Stimulated activated CD4-positive, alpha-beta T cell treated with anti-CD3 and anti-CD28 coated beads, Interleukin-1b, Interleukin-23, amount 100 ng/mL, for 1 hour (primary cell): ENCODE measurements around the gene ACE2.

Experiments used
- DNase-seq, 2 donors: peaks; one replicate each; pipeline ENCODE4 v3.0.0-alpha.2; 2020; ENCODE audit warnings: low read depth in 2 of 2

ACE2 gene

GRCh38 chrX:15576019-15576418 is 24.7 kb downstream of the ACE2 start:
- no peak for DNase-seq

DNA sequence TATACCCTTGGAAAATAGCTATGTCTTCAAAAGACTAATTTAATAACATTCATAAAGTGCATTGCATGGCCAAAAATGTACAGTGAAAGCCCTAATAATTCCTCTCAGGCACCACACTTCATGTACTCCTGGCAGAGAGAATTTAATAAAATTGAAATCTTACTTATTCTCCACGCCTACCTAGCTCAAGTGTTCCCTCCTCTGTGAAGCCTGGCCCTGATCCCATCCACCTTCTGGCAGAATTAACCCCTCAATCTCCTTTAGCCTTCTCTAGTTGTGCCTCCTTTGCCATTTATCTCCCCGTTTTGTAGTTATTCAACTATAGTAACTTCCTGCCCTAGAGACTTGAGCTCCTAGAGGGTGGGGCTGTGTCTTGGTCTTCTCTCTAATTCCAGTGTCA is 26.7 kb downstream of the ACE2 start:
- no peak for DNase-seq

DNA sequence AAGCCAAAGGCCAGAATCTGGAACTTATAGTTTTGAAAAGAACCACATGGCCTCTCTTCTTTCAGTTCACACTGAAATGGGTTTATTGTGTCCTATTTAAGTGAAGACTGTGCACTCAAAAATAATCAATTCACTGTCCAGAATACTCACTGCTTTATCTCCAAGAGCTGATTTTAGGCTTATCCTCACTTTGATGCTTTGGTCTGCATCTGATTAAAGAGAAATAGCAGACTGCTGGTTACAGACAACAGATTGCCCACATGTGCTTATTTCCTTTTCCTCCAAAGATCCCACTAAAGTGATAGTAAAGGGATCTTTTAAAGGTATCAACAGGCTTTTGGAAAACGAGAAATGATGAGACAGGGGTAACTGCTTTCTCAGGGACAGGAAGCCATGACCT is 30.6 kb downstream of the ACE2 start:
- no peak for DNase-seq

GRCh38 chrX:15567886-15568616 is 32.7 kb downstream of the ACE2 start:
- no peak for DNase-seq

GRCh38 chrX:15567267-15567666 is 33.5 kb downstream of the ACE2 start:
- no peak for DNase-seq

GRCh38 chrX:15566244-15566643 is 34.5 kb downstream of the ACE2 start:
- no peak for DNase-seq

GRCh38 chrX:15564981-15565579 is 35.7 kb downstream of the ACE2 start:
- no peak for DNase-seq

GRCh38 chrX:15563056-15563455 is 37.7 kb downstream of the ACE2 start:
- no peak for DNase-seq

DNA sequence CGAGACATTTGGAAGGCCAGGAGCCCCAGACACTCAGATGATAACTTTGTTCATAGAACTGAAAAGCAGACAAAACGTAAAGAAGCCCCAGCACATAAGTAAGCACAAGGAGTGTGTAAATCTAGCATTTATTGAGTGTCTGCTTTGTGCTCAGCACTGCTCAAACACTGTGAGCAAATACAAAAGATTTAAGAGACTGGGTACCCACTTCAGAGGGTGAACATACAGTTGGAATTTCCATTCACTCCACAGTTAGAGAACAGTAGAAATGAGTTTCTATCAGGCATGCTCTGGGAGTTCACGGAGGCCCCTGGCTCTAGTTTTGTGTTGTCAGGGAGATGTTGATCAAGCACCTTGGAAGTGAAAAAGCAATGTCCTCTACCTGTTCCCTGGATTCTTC is 39.8 kb downstream of the ACE2 start:
- DNase-seq = no peak

DNA sequence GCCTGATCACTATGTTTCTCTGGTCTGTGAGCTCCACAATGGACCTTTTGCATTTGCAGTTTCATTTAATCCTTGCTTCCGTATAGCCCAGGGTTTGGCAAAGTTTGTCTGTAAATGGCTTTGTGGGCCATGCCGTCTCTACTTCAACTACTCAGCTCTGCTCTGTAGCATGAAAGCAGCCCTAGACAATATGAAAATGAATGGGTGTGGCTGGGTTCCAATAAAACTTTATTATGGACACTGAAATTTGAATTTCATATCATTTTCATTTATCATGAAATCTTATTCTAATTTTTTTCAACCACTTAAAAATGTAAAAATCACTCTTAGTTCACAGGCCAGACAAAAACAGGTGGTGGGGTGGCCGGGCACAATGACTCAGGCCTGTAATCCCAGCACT is 41.5 kb downstream of the ACE2 start:
- DNase-seq = no peak

DNA sequence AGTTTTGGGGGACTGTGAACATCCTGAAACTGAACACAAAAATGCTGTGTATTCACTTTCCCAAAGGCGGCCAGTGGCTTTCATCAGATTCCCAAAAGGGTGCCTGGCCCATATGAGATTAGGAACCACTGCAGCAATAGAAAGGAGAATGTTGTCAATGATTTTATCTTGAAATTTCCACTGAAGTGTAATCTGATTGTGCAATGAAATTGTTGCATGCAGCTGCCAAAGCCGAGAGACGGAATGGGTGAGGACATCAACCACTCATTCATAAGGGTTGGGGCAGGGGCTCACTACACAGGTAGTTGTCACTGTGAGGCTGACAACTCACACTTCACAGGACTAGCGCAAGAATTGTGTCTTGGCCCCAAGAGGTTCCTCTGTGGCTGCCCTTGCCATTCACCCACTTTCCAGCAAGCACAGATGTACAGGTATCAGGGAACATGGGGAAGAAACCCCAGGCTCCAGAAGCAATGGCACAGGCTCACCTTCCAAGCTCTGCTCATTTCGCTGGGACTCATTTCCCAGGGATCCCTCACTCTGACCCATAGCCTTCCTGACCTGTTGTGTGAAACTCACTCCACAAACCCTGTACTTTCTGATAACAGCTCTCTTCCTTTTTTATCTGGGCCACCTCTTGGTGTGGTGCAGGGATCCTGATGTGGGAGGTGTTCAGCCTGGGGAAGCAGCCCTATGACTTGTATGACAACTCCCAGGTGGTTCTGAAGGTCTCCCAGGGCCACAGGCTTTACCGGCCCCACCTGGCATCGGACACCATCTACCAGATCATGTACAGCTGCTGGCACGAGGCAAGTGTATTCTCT is 51.4 kb downstream of the ACE2 start:
- no peak for DNase-seq

DNA sequence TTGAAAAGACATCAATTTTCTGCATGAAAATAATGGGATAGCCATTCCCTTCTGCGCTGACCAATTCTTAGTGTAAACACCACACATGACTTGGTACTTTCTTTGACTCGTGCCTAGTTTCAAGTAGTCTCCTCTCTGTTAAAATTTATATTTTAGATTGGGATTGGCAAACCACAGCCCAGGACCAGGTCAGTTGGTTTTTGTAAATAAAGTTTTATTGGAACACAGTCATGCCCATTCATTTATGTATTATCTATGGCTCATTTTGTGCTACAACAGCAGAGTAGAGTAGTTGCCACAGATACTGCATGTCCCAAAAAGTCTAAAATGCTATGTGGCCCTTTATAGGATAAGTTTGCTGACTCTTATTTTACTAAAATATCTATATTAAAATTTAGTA is 53.4 kb downstream of the ACE2 start:
- no peak for DNase-seq

GRCh38 chrX:15546745-15547144 is 54.0 kb downstream of the ACE2 start:
- no peak for DNase-seq

DNA sequence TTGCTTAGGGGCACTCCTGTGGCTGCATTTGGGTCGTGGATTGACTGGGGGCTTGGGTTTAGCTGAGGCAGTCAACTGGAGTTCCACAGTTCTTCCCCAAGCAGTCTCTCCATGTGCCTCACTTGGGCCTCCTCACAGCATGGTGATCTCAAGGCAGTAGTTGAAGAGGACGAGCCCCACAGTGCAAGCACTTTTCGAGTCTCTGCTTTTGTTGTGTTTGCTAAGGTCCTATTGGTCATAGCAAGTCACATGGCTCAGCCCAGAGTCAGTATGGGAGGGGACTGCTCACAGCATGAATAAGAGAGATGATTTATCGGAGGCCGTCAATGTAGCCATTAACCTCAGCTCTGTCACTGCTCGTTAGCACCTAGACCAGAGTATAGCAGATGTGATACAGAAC is 70.4 kb downstream of the ACE2 start:
- DNase-seq = no peak

DNA sequence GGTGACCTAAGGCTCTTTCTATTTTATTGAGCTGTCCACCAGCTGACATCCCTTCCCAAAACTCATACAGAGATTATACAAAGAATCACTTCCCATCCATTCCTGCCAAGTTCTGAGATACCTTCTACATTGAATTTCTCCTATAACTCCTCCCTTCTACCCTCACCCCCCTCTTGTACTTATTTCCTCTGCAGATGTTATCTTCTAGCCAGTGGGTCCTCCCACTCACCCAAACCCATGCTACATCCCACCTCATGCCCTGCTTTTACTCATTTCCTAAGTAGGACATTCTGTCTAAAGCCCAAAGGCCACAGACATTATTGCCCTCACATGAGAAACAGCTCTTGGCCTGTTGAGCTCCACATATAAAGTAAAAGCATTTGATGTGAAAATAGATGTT is 71.6 kb downstream of the ACE2 start:
- DNase-seq = no peak

GRCh38 chrX:15525664-15526416 is 74.9 kb downstream of the ACE2 start:
- DNase-seq = no peak

DNA sequence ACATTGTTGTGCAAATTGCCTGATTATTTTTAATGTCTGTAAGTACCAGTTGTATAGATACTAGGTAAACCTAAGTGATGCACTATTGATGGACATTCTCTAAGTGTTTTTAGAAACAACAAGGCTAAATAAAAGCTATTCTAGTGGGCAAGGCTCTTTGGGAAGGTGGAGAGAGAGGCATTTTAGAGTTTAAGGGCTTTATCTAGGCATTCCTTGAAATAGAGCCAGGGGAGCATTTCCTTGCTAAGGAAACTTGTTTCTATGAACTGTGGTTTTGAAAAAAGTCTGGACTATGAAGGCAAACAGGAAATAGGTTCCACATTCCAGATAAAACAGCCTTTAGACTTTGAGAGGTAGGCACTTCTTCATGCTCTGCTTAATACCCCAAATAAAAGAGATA is 76.3 kb downstream of the ACE2 start:
- DNase-seq = no peak

DNA sequence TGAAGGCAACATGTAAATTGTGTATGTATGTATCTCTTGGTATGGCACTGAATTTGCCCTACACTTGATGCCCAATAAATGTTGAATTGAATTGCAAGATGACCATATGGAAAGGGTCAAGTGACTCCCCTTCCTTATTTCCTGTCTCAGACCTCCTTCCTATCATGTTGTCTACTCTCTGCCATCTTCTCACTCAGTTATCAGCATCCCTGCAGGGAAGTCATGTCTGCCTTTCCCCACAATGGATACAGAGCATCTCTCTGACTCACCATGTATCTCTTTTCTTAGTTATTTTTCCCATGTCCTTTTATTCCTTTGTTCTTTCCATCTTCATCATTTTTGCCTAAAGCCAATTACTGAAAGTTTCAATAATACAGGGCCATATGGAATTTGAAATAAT is 77.7 kb downstream of the ACE2 start:
- DNase-seq = no peak

DNA sequence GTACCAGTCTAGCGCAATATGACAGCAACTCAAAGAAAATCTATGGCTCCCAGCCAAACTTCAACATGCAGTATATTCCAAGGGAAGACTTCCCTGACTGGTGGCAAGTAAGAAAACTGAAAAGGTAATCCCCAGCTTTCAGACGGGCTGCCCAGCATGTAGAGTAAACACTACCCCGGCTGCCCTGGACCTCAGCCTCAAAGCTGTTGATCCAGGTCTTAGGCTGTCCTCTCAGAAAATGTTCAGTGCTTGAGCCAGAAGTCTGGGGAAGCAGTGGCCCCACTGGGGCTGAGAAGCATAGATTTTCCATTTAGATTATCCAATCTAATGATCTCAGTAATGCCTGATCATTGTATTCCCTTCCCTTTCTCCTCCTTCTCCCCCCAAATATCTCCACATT is 78.3 kb downstream of the ACE2 start:
- DNase-seq = no peak

- DNase-seq = no peak
Measured at GRCh38 chrX:15515931-15516330, 84.8 kb downstream of the ACE2 start.

GRCh38 chrX:15514279-15514678 is 86.5 kb downstream of the ACE2 start:
- no peak for DNase-seq

DNA sequence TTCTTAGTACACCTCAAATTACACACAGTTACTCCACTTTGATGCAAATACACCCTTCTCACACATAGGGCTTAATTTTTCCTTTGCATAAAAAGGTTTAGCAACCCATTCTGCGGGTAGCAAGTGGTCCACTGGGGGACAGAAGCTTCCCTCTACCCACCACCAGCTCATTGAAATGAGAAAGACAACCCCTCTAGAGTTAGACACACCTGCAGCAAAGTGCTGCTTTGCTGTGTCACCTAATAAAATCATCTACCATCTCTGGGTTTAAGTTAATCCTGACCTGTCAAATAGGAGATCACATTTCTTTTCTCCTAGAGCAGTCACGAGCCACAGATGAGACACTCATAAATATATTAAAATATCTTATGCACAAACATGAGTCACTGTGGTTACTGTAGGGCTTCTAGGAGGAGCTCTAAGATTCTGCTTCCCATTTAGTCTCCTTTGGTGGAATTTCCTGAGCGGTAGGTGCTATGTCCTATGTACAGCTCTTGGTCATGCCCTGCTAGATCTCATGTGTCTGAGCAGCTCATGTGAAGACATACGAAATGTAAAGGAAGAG is 88.3 kb downstream of the ACE2 start:
- no peak for DNase-seq
